Thyroid gland (tissue), 4 donors: ENCODE measurements around the gene HHIP. TPM values are rescaled to one million over a fixed set of nuclear protein-coding genes. Genes with fewer than 3 reads are reported as not detected.

Experiments used
- small RNA-seq: library from RNA; depleted of rRNA; stranded (forward); fragments of <200 nt; gene quantifications from one replicate; pipeline ENCODE3, GENCODE V24; 2016
- total RNA-seq, 4 donors: library from RNA; depleted of rRNA; stranded (reverse); fragments of >200 nt; gene quantifications; one replicate each; pipeline ENCODE4 v1.2.3, GENCODE V29; 2016

The HHIP gene
- total RNA-seq, 4 donors from 2014 or later, result 0.33 to 0.81 (median 0.47) TPM

Small RNA genes within 50 kb of the gene (small RNA-seq; reads per million reads assigned to genes)
- not detected for gene RF02271
